ENCODE measurements around the gene TKFC.

The TKFC gene

DNA sequence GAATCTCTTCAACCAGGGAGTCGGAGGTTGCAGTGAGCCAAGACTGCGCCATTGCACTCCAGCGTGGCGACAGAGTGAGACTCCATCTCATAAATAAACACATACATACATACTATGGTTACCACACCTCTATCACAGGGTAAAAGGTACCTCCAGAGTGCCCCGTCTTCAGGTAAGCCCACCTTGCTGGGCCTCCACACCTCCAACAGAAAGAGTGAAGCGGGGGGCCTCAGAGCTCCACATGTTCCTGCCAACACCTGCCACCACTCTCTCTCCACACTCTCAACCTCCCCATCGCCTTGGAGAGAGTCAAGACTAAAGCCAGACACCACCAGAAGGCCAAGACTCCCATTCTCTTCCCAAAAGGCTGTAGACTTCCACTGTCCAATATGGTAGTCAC lies 27.6 kb upstream of the TKFC start:
- DNase-seq (no peak), ATAC-seq (no peak)
- Mint-ChIP-seq H3K27me3 (no peaks in the 10 kb centered on the region), H3K4me1 (peaks cover 3% of the 10 kb centered on the region), H3K9me3 (no peaks in the 10 kb centered on the region), H3K4me3 (no peak overlapping the region), H3K27ac (no peak overlapping the region)

- H3K27ac Mint-ChIP-seq = no peak overlapping the region
Observed at GRCh38 chr11:61306221-61306620, 26.8 kb upstream of the TKFC start.

GRCh38 chr11:61307354-61307753 lies 25.7 kb upstream of the TKFC start:
- Mint-ChIP-seq H3K9me3 (no peaks in the 10 kb centered on the region), H3K27me3 (no peaks in the 10 kb centered on the region), H3K4me1 (no peaks in the 10 kb centered on the region), H3K27ac (no peak overlapping the region), H3K4me3 (no peak overlapping the region)
- DNase-seq (no peak), ATAC-seq (no peak)

More at GRCh38 chr11:61306221-61306620, 26.8 kb upstream of the TKFC start:
- DNase-seq (peak in 1 of 2 donors; percentile 20), ATAC-seq (peak; percentile 52)
- Mint-ChIP-seq H3K9me3 (no peaks in the 10 kb centered on the region), H3K4me1 (no peaks in the 10 kb centered on the region), H3K4me3 (no peak overlapping the region), H3K27me3 (no peaks in the 10 kb centered on the region)

- DNase-seq (no peak), ATAC-seq (no peak)
- Mint-ChIP-seq H3K9me3 (no peaks in the 10 kb centered on the region), H3K27me3 (no peaks in the 10 kb centered on the region), H3K27ac (peak overlapping the region in 1 of 2 donors; percentile 63), H3K4me1 (no peaks in the 10 kb centered on the region), H3K4me3 (no peak overlapping the region)
Observed at GRCh38 chr11:61309141-61309540, 23.9 kb upstream of the TKFC start.

- H3K4me1 Mint-ChIP-seq = no peaks in the 10 kb centered on the region
- ATAC-seq = peak; percentile 88
- peak overlapping the region in 1 of 2 donors; percentile 67 for H3K27ac Mint-ChIP-seq
- no peak overlapping the region for H3K4me3 Mint-ChIP-seq
- H3K9me3 Mint-ChIP-seq = no peaks in the 10 kb centered on the region
- peak in 1 of 2 donors; percentile 53 for DNase-seq
- no peaks in the 10 kb centered on the region for H3K27me3 Mint-ChIP-seq
Observed at GRCh38 chr11:61309739-61310138, 23.3 kb upstream of the TKFC start.

DNA sequence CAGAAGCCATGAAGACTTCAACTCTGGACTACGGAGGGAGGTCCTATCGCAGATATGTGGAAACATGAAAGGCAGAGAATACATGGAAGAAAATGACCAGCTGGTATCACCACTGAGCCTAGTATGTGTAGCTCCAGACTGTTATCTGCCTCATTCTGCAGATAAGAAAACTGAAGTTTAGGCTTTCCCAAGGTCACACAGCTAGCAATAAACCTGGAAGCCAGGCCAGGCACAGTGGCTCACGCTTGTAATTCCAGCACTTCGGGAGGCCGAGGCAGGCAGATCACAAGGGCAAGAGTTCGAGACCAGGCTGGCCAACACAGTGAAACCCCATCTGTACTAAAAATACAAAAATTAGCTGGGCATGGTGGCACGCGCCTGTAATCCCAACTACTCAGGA lies 22.3 kb upstream of the TKFC start:
- Mint-ChIP-seq H3K27ac (no peak overlapping the region), H3K9me3 (no peaks in the 10 kb centered on the region), H3K4me3 (no peak overlapping the region), H3K4me1 (no peaks in the 10 kb centered on the region), H3K27me3 (no peaks in the 10 kb centered on the region)
- no peak for DNase-seq
- no peak for ATAC-seq

DNA sequence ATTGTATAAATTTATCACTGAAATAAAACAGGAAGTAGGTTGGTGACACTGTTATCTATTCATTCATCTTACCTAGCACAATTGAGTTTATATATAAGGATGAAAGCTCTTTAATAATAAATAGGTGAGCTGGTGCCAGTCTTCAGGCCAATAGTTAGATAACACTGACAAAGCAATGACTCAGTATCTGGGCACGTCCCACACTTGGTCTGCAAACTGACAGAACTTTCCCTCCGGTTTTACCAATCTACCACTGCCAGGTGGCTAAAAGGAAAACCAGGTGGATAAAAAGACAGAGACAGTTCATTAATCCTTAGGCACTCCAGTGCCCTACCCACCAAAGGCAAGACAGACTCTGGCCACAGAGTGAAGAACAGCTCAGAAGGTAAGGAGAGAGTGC lies 17.8 kb upstream of the TKFC start:
- H3K4me1 Mint-ChIP-seq = no peaks in the 10 kb centered on the region
- no peaks in the 10 kb centered on the region for H3K9me3 Mint-ChIP-seq
- ATAC-seq (no peak), DNase-seq (no peak)
- no peak overlapping the region for H3K4me3 Mint-ChIP-seq
- no peak overlapping the region for H3K27ac Mint-ChIP-seq
- H3K27me3 Mint-ChIP-seq = no peaks in the 10 kb centered on the region

- Mint-ChIP-seq H3K9me3 (no peaks in the 10 kb centered on the region), H3K27ac (peak overlapping the region in 1 of 2 donors; percentile 65), H3K27me3 (no peaks in the 10 kb centered on the region), H3K4me1 (peaks cover 38% of the 10 kb centered on the region), H3K4me3 (no peak overlapping the region)
- ATAC-seq (no peak), DNase-seq (no peak)
Observed at GRCh38 chr11:61325649-61326414, 7.2 kb upstream of the TKFC start.

- Mint-ChIP-seq H3K9me3 (no peaks in the 10 kb centered on the region), H3K27me3 (no peaks in the 10 kb centered on the region), H3K4me3 (no peak overlapping the region), H3K4me1 (peaks cover 57% of the 10 kb centered on the region), H3K27ac (peak overlapping the region; percentile 70 to 72)
- ATAC-seq = no peak
- no peak for DNase-seq
Observed at GRCh38 chr11:61327669-61328071, 5.4 kb upstream of the TKFC start.

DNA sequence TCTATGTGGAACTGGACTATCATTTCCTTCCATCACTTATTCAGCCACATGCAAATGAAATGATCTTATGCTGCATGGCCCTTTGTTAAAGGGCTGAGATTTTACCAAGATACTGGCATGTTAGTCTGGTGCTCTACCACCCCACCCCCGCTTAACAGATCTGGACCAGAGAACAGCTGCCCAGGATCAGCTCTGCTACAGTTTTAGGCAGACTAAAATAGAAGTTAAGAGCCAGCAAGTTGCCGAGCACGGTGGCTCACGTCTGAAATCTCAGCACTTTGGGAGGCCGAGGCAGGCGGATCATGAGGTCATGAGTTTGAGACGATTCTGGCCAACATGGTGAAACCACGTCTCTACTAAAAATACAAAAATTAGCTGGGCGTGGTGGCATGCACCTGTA lies 4.7 kb upstream of the TKFC start:
- Mint-ChIP-seq H3K9me3 (no peaks in the 10 kb centered on the region), H3K27me3 (no peaks in the 10 kb centered on the region), H3K27ac (peak overlapping the region in 1 of 2 donors; percentile 71), H3K4me3 (no peak overlapping the region), H3K4me1 (peaks cover 60% of the 10 kb centered on the region)
- ATAC-seq (no peak), DNase-seq (no peak)

GRCh38 chr11:61329871-61330270 lies 3.2 kb upstream of the TKFC start:
- ATAC-seq (no peak), DNase-seq (no peak)
- Mint-ChIP-seq H3K27ac (peak overlapping the region in 1 of 2 donors; percentile 42), H3K4me1 (peaks cover 75% of the 10 kb centered on the region), H3K27me3 (no peaks in the 10 kb centered on the region), H3K4me3 (no peak overlapping the region), H3K9me3 (no peaks in the 10 kb centered on the region)

DNA sequence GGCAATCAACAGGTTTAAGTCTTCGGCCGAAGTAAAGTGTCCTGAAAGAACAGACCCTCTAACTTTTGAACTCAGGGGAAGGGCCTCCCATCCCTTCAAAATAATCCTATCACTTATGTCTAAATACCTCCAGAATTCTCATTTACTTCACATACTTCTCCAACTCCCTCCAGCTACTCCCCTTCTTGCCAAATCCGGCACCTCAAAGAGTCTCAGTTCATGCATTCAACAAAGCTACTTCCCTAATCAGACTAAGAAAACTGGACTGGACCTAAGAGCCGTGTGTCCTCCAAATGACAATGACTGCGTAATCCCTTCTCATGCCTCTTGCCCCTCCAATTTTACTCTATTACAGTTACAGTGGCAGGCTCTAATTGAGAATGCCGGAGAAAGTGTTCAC lies 1.4 kb upstream of the TKFC start:
- Mint-ChIP-seq H3K27ac (peak overlapping the region; percentile 97 to 99), H3K4me1 (peaks cover 88% of the 10 kb centered on the region), H3K27me3 (no peaks in the 10 kb centered on the region), H3K9me3 (no peaks in the 10 kb centered on the region), H3K4me3 (peak overlapping the region; percentile 98)
- no peak for ATAC-seq
- DNase-seq = no peak

- no peak for ATAC-seq
- Mint-ChIP-seq H3K9me3 (no peaks in the 10 kb centered on the region), H3K27ac (peak overlapping the region; percentile 97 to 99), H3K4me3 (peak overlapping the region; percentile 98), H3K4me1 (peaks cover 93% of the 10 kb centered on the region), H3K27me3 (no peaks in the 10 kb centered on the region)
- DNase-seq = no peak
Observed at GRCh38 chr11:61332281-61332796, 689 bp upstream of the TKFC start.

- Mint-ChIP-seq H3K4me3 (peak overlapping the region; percentile 98), H3K4me1 (peaks cover 86% of the 10 kb centered on the region), H3K27ac (peak overlapping the region; percentile 97 to 99), H3K9me3 (no peaks in the 10 kb centered on the region), H3K27me3 (no peaks in the 10 kb centered on the region)
- no peak for DNase-seq
- peak; percentile 6 for ATAC-seq
Observed at GRCh38 chr11:61333550-61334433, 764 bp downstream of the TKFC start.

GRCh38 chr11:61334434-61335354 lies 1.7 kb downstream of the TKFC start:
- H3K9me3 Mint-ChIP-seq = no peaks in the 10 kb centered on the region
- ATAC-seq (no peak), DNase-seq (no peak)
- H3K4me1 Mint-ChIP-seq = peaks cover 77% of the 10 kb centered on the region
- H3K4me3 Mint-ChIP-seq = peak overlapping the region; percentile 98
- peak overlapping the region; percentile 16 to 99 for H3K27ac Mint-ChIP-seq
- no peaks in the 10 kb centered on the region for H3K27me3 Mint-ChIP-seq

Data from stimulated activated naive CD8-positive, alpha-beta T cell treated with anti-CD3 and anti-CD28 coated beads, Interleukin-15, amount 100 ng/mL, for 72 hours (primary cell).